ENCODE measurements around the gene SH3RF3. TPM values are rescaled to one million over a fixed set of nuclear protein-coding genes. Genes with fewer than 3 reads are reported as not detected.

Gene SH3RF3
- total RNA-seq, 1 experiment from 2014 or later: not detected

GRCh38 chr2:109322641-109323040 is 193.6 kb downstream of the SH3RF3 start:
- Histone ChIP-seq H3K9ac (ENCODE audit: low read length) (no peak overlapping the region), H3K4me1 (ENCODE audit: control insufficient read depth in 1 of 2, insufficient read depth in 2 of 2, low read length in 2 of 2) (no peaks in the 10 kb centered on the region), H3K36me3 (ENCODE audit: control insufficient read depth in 1 of 2, insufficient read depth in 2 of 2, low read length in 2 of 2) (no peaks in the 10 kb centered on the region), H4K20me1 (ENCODE audit: insufficient read depth) (no peaks in the 10 kb centered on the region), H3K9me3 (ENCODE audit: control insufficient read depth in 1 of 2, insufficient read depth in 1 of 2, low read depth in 1 of 2, low read length in 2 of 2) (no peaks in the 10 kb centered on the region), H3K4me3 (replicated peaks in 1 of 2; ENCODE audit: low read depth in 1 of 2, low read length in 2 of 2) (no peak overlapping the region), H3K27ac (ENCODE audit: low read depth, low read length) (no peak overlapping the region), H3K27me3 (ENCODE audit: insufficient read depth, low read length) (peaks cover 13% of the 10 kb centered on the region; the same call in 1 of the 2 replicates), H2AFZ (ENCODE audit: low read depth, low read length, poor library complexity, severe bottlenecking) (no peak overlapping the region), H3K79me2 (ENCODE audit: insufficient read depth, low read length) (no peaks in the 10 kb centered on the region), H3K4me2 (ENCODE audit: low read length) (no peak overlapping the region), H3K9me2 (ENCODE audit: insufficient read depth) (no peaks in the 10 kb centered on the region)
- RAD21 ChIA-PET (ENCODE audit: low non-redundant PET in 1 of 2, low total read pairs in 2 of 2, uncharacterized antibody in 2 of 2, unreplicated experiment in 2 of 2): no interaction called here
- POLR2A ChIA-PET: interaction anchor here (1.7 kb wide), 1 partner anchor 10 kb away, joined by 4 read pairs; no protein-coding TSS in a partner anchor
- TF ChIP-seq SIN3A (IDR thresholded peaks at IDR 0.05; ENCODE audit: low read depth) (no peak), YY1 (IDR thresholded peaks at IDR 0.05; ENCODE audit: extremely low read depth, insufficient replicate concordance, low read depth, low read length) (no peak), ELF1 (IDR thresholded peaks at IDR 0.05; ENCODE audit: borderline replicate concordance, low read depth) (no peak), RAD21 (IDR thresholded peaks at IDR 0.05; ENCODE audit: low read depth) (no peak), CTCF (IDR thresholded peaks at IDR 0.05 in 2 of 3, conservative IDR thresholded peaks at IDR 0.05 in 1 of 3; ENCODE audit: borderline replicate concordance in 1 of 3, insufficient read depth in 1 of 3, low read depth in 2 of 3, low read length in 2 of 3) (no peak), ZNF274 (IDR thresholded peaks at IDR 0.05; ENCODE audit: low read depth, low read length) (no peak), MAX (IDR thresholded peaks at IDR 0.05) (no peak), EZH2 (IDR thresholded peaks at IDR 0.05) (no peak), FOSL1 (IDR thresholded peaks at IDR 0.05; ENCODE audit: low read depth) (no peak), JUND (IDR thresholded peaks at IDR 0.05) (no peak), EZH2phosphoT487 (IDR thresholded peaks at IDR 0.05; ENCODE audit: borderline replicate concordance) (no peak), CEBPB (IDR thresholded peaks at IDR 0.05; ENCODE audit: low read depth) (no peak), TCF7L2 (IDR thresholded peaks at IDR 0.05; ENCODE audit: borderline replicate concordance, extremely low read depth, insufficient read depth, insufficient read length) (no peak), EGR1 (IDR thresholded peaks at IDR 0.05; ENCODE audit: low read depth) (no peak), ZFX (IDR thresholded peaks at IDR 0.05) (no peak)
- CTCF ChIA-PET: interaction anchor here (1.7 kb wide), 1 partner anchor 10 kb away, joined by 5 read pairs; no protein-coding TSS in a partner anchor
- intact Hi-C loops (cut with micrococcal nuclease): no loop called here
- ATAC-seq: no peak
- BruUV-seq (replicated peaks): no TSS peak
- DNase-seq (ENCODE audit: low read depth, low spot score): no peak

Data from HCT116 (cell line).